NCI-H2107 treated with DMSO at 0.1 percent for 48 hours (cell line): ENCODE measurements around the gene KCNH6.

Source experiments
- DNase-seq: peaks from one replicate; lab custom pipeline; 2025; ENCODE audit not compliant: unreplicated experiment; lab: John Stamatoyannopoulos, UW

Gene KCNH6

GRCh38 chr17:63595132-63595531 lies 72.0 kb downstream of the KCNH6 start:
- DNase-seq: no peak
